T-helper 2 cell treated with Interferon-gamma antibody and Interleukin-4, amounts not matched to agents 100 ng/mL and 5 ng/mL, for 36 hours (primary cell): ENCODE measurements around the gene IRX5. TPM values are rescaled to one million over a fixed set of nuclear protein-coding genes. Genes with fewer than 3 reads are reported as not detected.

ENCODE experiments used
- intact Hi-C: fragments of 100-400 bp; cut with micrococcal nuclease; formaldehyde crosslinking; loops from one replicate; pipeline ENCODE4 v1.15.1; 2023
- total RNA-seq: library from RNA; stranded (reverse); gene quantifications from 2 replicates; pipeline ENCODE4 v1.2.3, GENCODE V29; 2022

Gene IRX5
- total RNA-seq = 0.32 TPM in 2 replicates

- intact Hi-C loops = loop anchor here (1.0 to 10.0 kb wide), 4 partner anchors 395 to 1262 kb away; partner anchors contain the start of genes GNAO1, IRX6 and RPGRIP1L
Measured at GRCh38 chr16:54930005-54930868, at the start of gene IRX5. Gene IRX5 (plus strand): TSS chr16:54930865. CDS start chr16:54931199, 334 bp downstream.

- intact Hi-C loops = no loop called here
Measured at GRCh38 chr16:54882556-54882955, 48.1 kb upstream of the IRX5 start.

GRCh38 chr16:54883358-54883757 lies 47.3 kb upstream of the IRX5 start:
- intact Hi-C loops = no loop called here

GRCh38 chr16:54886078-54886477 lies 44.6 kb upstream of the IRX5 start:
- intact Hi-C loops = no loop called here

- intact Hi-C loops = no loop called here
Measured at GRCh38 chr16:54890381-54890780, 40.3 kb upstream of the IRX5 start.

- intact Hi-C loops = no loop called here
Measured at GRCh38 chr16:54891346-54891745, 39.3 kb upstream of the IRX5 start.

GRCh38 chr16:54892981-54893380 lies 37.7 kb upstream of the IRX5 start:
- intact Hi-C loops = no loop called here

GRCh38 chr16:54897930-54898329 lies 32.7 kb upstream of the IRX5 start:
- intact Hi-C loops = no loop called here

- intact Hi-C loops = no loop called here
Measured at GRCh38 chr16:54901606-54902005, 29.1 kb upstream of the IRX5 start.

GRCh38 chr16:54903047-54903446 lies 27.6 kb upstream of the IRX5 start:
- intact Hi-C loops = no loop called here

- intact Hi-C loops = no loop called here
Measured at GRCh38 chr16:54911079-54911478, 19.6 kb upstream of the IRX5 start.

GRCh38 chr16:54912720-54913119 lies 17.9 kb upstream of the IRX5 start:
- intact Hi-C loops = no loop called here

- intact Hi-C loops = no loop called here
Measured at GRCh38 chr16:54921206-54921824, 9.3 kb upstream of the IRX5 start.

GRCh38 chr16:54923055-54923473 lies 7.6 kb upstream of the IRX5 start:
- intact Hi-C loops = no loop called here

GRCh38 chr16:54923988-54924387 lies 6.7 kb upstream of the IRX5 start:
- intact Hi-C loops = no loop called here

GRCh38 chr16:54926166-54926838 lies 4.4 kb upstream of the IRX5 start:
- intact Hi-C loops = loop anchor here (5.0 kb wide), 4 partner anchors 979 to 1874 kb away; partner anchors contain the start of genes CHD9 and CHD9NB

GRCh38 chr16:54927125-54928015 lies 3.3 kb upstream of the IRX5 start:
- intact Hi-C loops = loop anchor here (2.0 to 5.0 kb wide), 5 partner anchors 643 to 1875 kb away; partner anchors contain the start of genes CHD9 and CHD9NB

GRCh38 chr16:54928016-54928356 lies 2.7 kb upstream of the IRX5 start:
- intact Hi-C loops = loop anchor here (2.0 to 5.0 kb wide), 5 partner anchors 643 to 1876 kb away; partner anchors contain the start of genes CHD9 and CHD9NB

GRCh38 chr16:54928411-54929089 lies 2.1 kb upstream of the IRX5 start:
- intact Hi-C loops = loop anchor here (1.0 to 5.0 kb wide), 6 partner anchors 644 to 1876 kb away; partner anchors contain the start of genes AKTIP, CHD9 and CHD9NB
